Aorta (tissue), 5 donors: ENCODE results near the gene SNTB2. TPM values are rescaled to one million over a fixed set of nuclear protein-coding genes. Genes with fewer than 3 reads are reported as not detected.

ENCODE experiments used
- ATAC-seq: fragments of 200-7000 bp; cut with Tn5 transposase; one replicate; pipeline ENCODE4 v1.9.1; 2022; ENCODE audit warnings: moderate library complexity; ENCODE audit not compliant: low FRiP score
- DNase-seq, 2 donors: peaks; one replicate each; pipeline ENCODE4 v3.0.0-alpha.2; 2020
- H3K27ac ChIP-seq, 2 donors: one replicate each; pipeline ENCODE4 v1.5.1; 2013; ENCODE audit warnings: low read length in 2 of 2, mild to moderate bottlenecking in 2 of 2, moderate library complexity in 2 of 2, control low read depth in 1 of 2, inconsistent platforms in 1 of 2, low read depth in 1 of 2
- H3K27me3 ChIP-seq, 2 donors: one replicate each; pipeline ENCODE4 v1.6.1; 2013; ENCODE audit warnings: control low read depth in 1 of 2, low read length in 1 of 2, mild to moderate bottlenecking in 1 of 2, moderate library complexity in 1 of 2; ENCODE audit not compliant: insufficient read depth in 2 of 2, control insufficient read depth in 1 of 2
- H3K36me3 ChIP-seq, 2 donors: one replicate each; pipeline ENCODE4 v1.6.1; 2013; ENCODE audit warnings: control low read depth in 1 of 2, low read length in 1 of 2, mild to moderate bottlenecking in 1 of 2; ENCODE audit not compliant: insufficient read depth in 2 of 2, control insufficient read depth in 1 of 2
- H3K4me1 ChIP-seq, 2 donors: one replicate each; pipeline ENCODE4 v1.6.1; 2013; ENCODE audit warnings: low read length in 2 of 2, control low read depth in 1 of 2, mild to moderate bottlenecking in 1 of 2, moderate library complexity in 1 of 2; ENCODE audit not compliant: insufficient read depth in 2 of 2, control insufficient read depth in 1 of 2
- H3K4me3 ChIP-seq, 2 donors: one replicate each; pipeline ENCODE4 v1.5.1; 2013; ENCODE audit warnings: low read length in 2 of 2, control low read depth in 1 of 2, mild to moderate bottlenecking in 1 of 2
- H3K9me3 ChIP-seq: one replicate; pipeline ENCODE4 v1.6.1; 2013; ENCODE audit warnings: mild to moderate bottlenecking, low read length; ENCODE audit not compliant: control insufficient read depth
- WGBS, 2 donors: extraction: QIAGEN DNeasy Blood & Tissue Kit; methylation state at CpG; one replicate each; pipeline ENCODE4 v1.1.7; 2013; 5-methylcytosine and 5-hydroxymethylcytosine counted together
- intact Hi-C, 2 donors: fragments of 100-400 bp; cut with DNase I; formaldehyde crosslinking; loops; one replicate each; pipeline versions ENCODE4 v1.14.2 to v1.15.0; 2022
- polyA plus RNA-seq, 2 donors: library from polyadenylated mRNA; stranded (reverse); fragments of 200-250 nt; gene quantifications; one replicate each; pipeline ENCODE4 v1.2.3, GENCODE V29; 2013
- total RNA-seq, 2 donors: library from RNA; stranded (reverse); fragmentation: NEBNext Ultra II Directional; extraction: Animal tissue kit (Norgen Biotek cat#: 25700); gene quantifications; one replicate each; pipeline ENCODE4 v1.2.1, GENCODE V29; 2021
- donor health status: healthy with polysubstance abuse.
- donor health status: Bipolar disorder and iron deficiency.
- donor health status: DM: no; HTN: no; CAD: no.
- donor health status: DM: no; HTN: no; CAD: no.
- donor health status: DM: yes; HTN: yes; CAD: no.

SNTB2 gene
- total and polyA plus RNA-seq, 4 donors: 6.1 to 67.1 (median 28.8) TPM

GRCh38 chr16:69318177-69318910 lies 131.4 kb downstream of the SNTB2 start:
- Histone ChIP-seq H3K36me3 (peaks cover 0 to 23% of the 10 kb centered on the region in 2 donors), H3K4me1 (no peaks in the 10 kb centered on the region), H3K9me3 (no peaks in the 10 kb centered on the region), H3K4me3 (no peak overlapping the region), H3K27ac (no peak overlapping the region), H3K27me3 (no peaks in the 10 kb centered on the region)
- DNase-seq (peak in 1 of 2 donors; percentile 72), ATAC-seq (no peak)
- intact Hi-C loops: no loop called here
- WGBS, 2 donors: 92% methylated on average over 30 of the region's 30 CpGs

GRCh38 chr16:69318911-69319289 lies 131.9 kb downstream of the SNTB2 start:
- ATAC-seq (no peak), DNase-seq (peak in 1 of 2 donors; percentile 70)
- no peak overlapping the region for H3K4me3 ChIP-seq
- no peaks in the 10 kb centered on the region for H3K4me1 ChIP-seq
- intact Hi-C loops: no loop called here
- no peaks in the 10 kb centered on the region for H3K9me3 ChIP-seq
- no peaks in the 10 kb centered on the region for H3K27me3 ChIP-seq
- WGBS, 2 donors: 69 to 72% methylated on average over 10 of the region's 10 CpGs
- H3K36me3 ChIP-seq: peaks cover 0 to 25% of the 10 kb centered on the region in 2 donors
- H3K27ac ChIP-seq: no peak overlapping the region

GRCh38 chr16:69319381-69319780 lies 132.4 kb downstream of the SNTB2 start:
- Histone ChIP-seq H3K9me3 (no peaks in the 10 kb centered on the region), H3K36me3 (peaks cover 0 to 25% of the 10 kb centered on the region in 2 donors), H3K4me1 (no peaks in the 10 kb centered on the region), H3K27me3 (no peaks in the 10 kb centered on the region), H3K4me3 (no peak overlapping the region), H3K27ac (no peak overlapping the region)
- intact Hi-C loops: no loop called here
- WGBS, 2 donors: 91 to 92% methylated on average over 9 of the region's 9 CpGs
- DNase-seq: peak in 1 of 2 donors; percentile 37
- ATAC-seq: no peak

GRCh38 chr16:69319826-69320739 lies 133.1 kb downstream of the SNTB2 start:
- Histone ChIP-seq H3K36me3 (peaks cover 0 to 28% of the 10 kb centered on the region in 2 donors), H3K4me1 (no peaks in the 10 kb centered on the region), H3K27ac (no peak overlapping the region), H3K9me3 (no peaks in the 10 kb centered on the region), H3K27me3 (no peaks in the 10 kb centered on the region), H3K4me3 (no peak overlapping the region)
- DNase-seq (peak in 1 of 2 donors; percentile 65), ATAC-seq (no peak)
- 87 to 91% methylated on average over 30 of the region's 30 CpGs for WGBS, 2 donors
- intact Hi-C loops: no loop called here

GRCh38 chr16:69320740-69321073 lies 133.7 kb downstream of the SNTB2 start:
- intact Hi-C loops: no loop called here
- Histone ChIP-seq H3K27me3 (no peaks in the 10 kb centered on the region), H3K27ac (no peak overlapping the region), H3K9me3 (no peaks in the 10 kb centered on the region), H3K4me3 (no peak overlapping the region), H3K36me3 (peaks cover 0 to 28% of the 10 kb centered on the region in 2 donors), H3K4me1 (no peaks in the 10 kb centered on the region)
- 73 to 76% methylated on average over 13 of the region's 13 CpGs for WGBS, 2 donors
- ATAC-seq (no peak), DNase-seq (peak in 1 of 2 donors; percentile 55)

GRCh38 chr16:69321080-69321479 lies 134.1 kb downstream of the SNTB2 start:
- 86 to 88% methylated on average over 22 of the region's 22 CpGs for WGBS, 2 donors
- Histone ChIP-seq H3K4me1 (no peaks in the 10 kb centered on the region), H3K27me3 (no peaks in the 10 kb centered on the region), H3K36me3 (peaks cover 0 to 28% of the 10 kb centered on the region in 2 donors), H3K4me3 (no peak overlapping the region), H3K9me3 (no peaks in the 10 kb centered on the region), H3K27ac (no peak overlapping the region)
- ATAC-seq: no peak
- intact Hi-C loops: no loop called here
- peak in 1 of 2 donors; percentile 68 for DNase-seq

- no peaks in the 10 kb centered on the region for H3K4me1 ChIP-seq
- ATAC-seq: no peak
- DNase-seq: peak in 1 of 2 donors; percentile 36
- no peak overlapping the region for H3K27ac ChIP-seq
- intact Hi-C loops: no loop called here
- peaks cover 0 to 26% of the 10 kb centered on the region in 2 donors for H3K36me3 ChIP-seq
- no peaks in the 10 kb centered on the region for H3K27me3 ChIP-seq
- H3K4me3 ChIP-seq: no peak overlapping the region
- 79 to 82% methylated on average over 7 of the region's 7 CpGs for WGBS, 2 donors
- H3K9me3 ChIP-seq: no peaks in the 10 kb centered on the region
Observed at GRCh38 chr16:69322343-69322742, 135.4 kb downstream of the SNTB2 start.

GRCh38 chr16:69323415-69323814 lies 136.5 kb downstream of the SNTB2 start:
- Histone ChIP-seq H3K4me3 (no peak overlapping the region), H3K4me1 (no peaks in the 10 kb centered on the region), H3K9me3 (no peaks in the 10 kb centered on the region), H3K27ac (no peak overlapping the region), H3K36me3 (peaks cover 0 to 24% of the 10 kb centered on the region in 2 donors), H3K27me3 (no peaks in the 10 kb centered on the region)
- DNase-seq (peak in 1 of 2 donors; percentile 51), ATAC-seq (no peak)
- intact Hi-C loops: no loop called here
- WGBS, 2 donors: 90% methylated on average over 14 of the region's 14 CpGs
